GM23338 (cell line): ENCODE results near the gene SPTB. TPM values are rescaled to one million over a fixed set of nuclear protein-coding genes. Genes with fewer than 3 reads are reported as not detected.

Source experiments
- CTCF ChIP-seq, 2 experiments: fragments of 200-600 bp in 1 of 2; sonication (generic) in 1 of 2; conservative IDR thresholded peaks; 2 replicates each; pipeline versions ENCODE4 v1.5.1 to v1.6.1; 2016 to 2017; ENCODE audit warnings: antibody characterized with exemption in 2 of 2, low read depth in 2 of 2, mild to moderate bottlenecking in 2 of 2, moderate library complexity in 1 of 2
- ETS1 ChIP-seq: IDR thresholded peaks from 2 replicates; pipeline ENCODE4 v1.6.1; 2016; ENCODE audit warnings: antibody characterized with exemption
- REST ChIP-seq: IDR thresholded peaks from one replicate; pipeline ENCODE4 v1.6.1; 2018; ENCODE audit warnings: antibody characterized with exemption; ENCODE audit not compliant: unreplicated experiment
- ZNF331 ChIP-seq: fragments of 250-450 bp; sonication (Bioruptor Pico); IDR thresholded peaks from 2 replicates; pipeline ENCODE4 v1.5.0; 2020; ENCODE audit warnings: low read depth, mild to moderate bottlenecking, moderate library complexity
- ZNF462 ChIP-seq: fragments of 250-450 bp; sonication (Bioruptor Pico); IDR thresholded peaks from 2 replicates; pipeline ENCODE4 v1.5.0; 2020; ENCODE audit warnings: mild to moderate bottlenecking, moderate library complexity
- polyA plus RNA-seq: library from polyadenylated mRNA; unstranded; fragments of >200 nt; fragmentation: Nextera tagmentation; extraction: Ambion mirVana; gene quantifications from 2 replicates; pipeline ENCODE4 v1.2.1, GENCODE V29; 2016
- total RNA-seq: library from RNA; depleted of rRNA; stranded (reverse); fragments of >200 nt; shearing (Covaris generic); gene quantifications from 2 replicates; pipeline ENCODE4 v1.2.3, GENCODE V29; 2014

The SPTB gene
- total and polyA plus RNA-seq, 2 experiments from 2014 or later, result 1.1 to 1.9 TPM

- TF ChIP-seq ZNF462, result no peak
- TF ChIP-seq ZNF331 (CRISPR knock-in tag), result no peak
- TF ChIP-seq ETS1, result no peak
- no peak for TF ChIP-seq CTCF (conservative IDR thresholded peaks at IDR 0.05; ENCODE audit: low read depth in 2 of 2)
- no peak for TF ChIP-seq REST
These were observed 161.8 kb downstream of the SPTB start (continued) for GRCh38 chr14:64717870-64718269.
